Tibial artery (tissue), 4 donors: ENCODE data around the gene RAD51AP1.
A peak's percentile ranks its signal among the peaks of the same experiment; 100 is the strongest.

Source experiments
- DNase-seq, 2 donors: peaks; one replicate each; pipeline ENCODE4 v3.0.0-alpha.2; 2019
- H3K27ac ChIP-seq, 2 donors: fragments of 200-600 bp; sonication (generic) in 1 of 2; 1 replicate in 1 of 2; 2 replicates in 1 of 2; pipeline ENCODE4 v1.5.1; 2018 to 2019; ENCODE audit warnings: mild to moderate bottlenecking in 1 of 2
- H3K27me3 ChIP-seq, 2 donors: fragments of 200-600 bp; sonication (generic) in 1 of 2; one replicate each; pipeline versions ENCODE4 v1.5.1 to v1.6.0; 2016 to 2019
- H3K36me3 ChIP-seq, 3 donors: fragments of 200-600 bp; sonication (generic) in 2 of 3; one replicate each; pipeline ENCODE4 v1.5.1; 2016 to 2019; ENCODE audit warnings: mild to moderate bottlenecking in 2 of 3
- H3K4me1 ChIP-seq, 4 donors: fragments of 200-600 bp; sonication (generic) in 2 of 4; 1 replicate in 3 of 4; 2 replicates in 1 of 4; pipeline ENCODE4 v1.5.1; 2016 to 2019
- H3K4me3 ChIP-seq, 2 donors: fragments of 200-600 bp; sonication (generic) in 1 of 2; 1 replicate in 1 of 2; 2 replicates in 1 of 2; pipeline ENCODE4 v1.5.1; 2018 to 2019; ENCODE audit warnings: mild to moderate bottlenecking in 2 of 2
- H3K9me3 ChIP-seq, 3 donors: fragments of 200-600 bp; sonication (generic) in 1 of 3; one replicate each; pipeline ENCODE4 v1.5.1; 2016 to 2019
- intact Hi-C: fragments of 100-400 bp; cut with DNase I; formaldehyde crosslinking; loops from one replicate; pipeline ENCODE4 v1.15.0; 2023; ENCODE audit warnings: low total_unique reads
- TF ChIP-seq, protein P1 (sequence below), 2 experiments: fragments of 200-600 bp in 1 of 2; fragments of 450-650 bp in 1 of 2; IDR thresholded peaks; one replicate each; pipeline ENCODE4 v1.5.1; 2017 to 2019; ENCODE audit warnings: antibody characterized with exemption in 2 of 2, mild to moderate bottlenecking in 1 of 2, moderate library complexity in 1 of 2

The RAD51AP1 gene

DNA sequence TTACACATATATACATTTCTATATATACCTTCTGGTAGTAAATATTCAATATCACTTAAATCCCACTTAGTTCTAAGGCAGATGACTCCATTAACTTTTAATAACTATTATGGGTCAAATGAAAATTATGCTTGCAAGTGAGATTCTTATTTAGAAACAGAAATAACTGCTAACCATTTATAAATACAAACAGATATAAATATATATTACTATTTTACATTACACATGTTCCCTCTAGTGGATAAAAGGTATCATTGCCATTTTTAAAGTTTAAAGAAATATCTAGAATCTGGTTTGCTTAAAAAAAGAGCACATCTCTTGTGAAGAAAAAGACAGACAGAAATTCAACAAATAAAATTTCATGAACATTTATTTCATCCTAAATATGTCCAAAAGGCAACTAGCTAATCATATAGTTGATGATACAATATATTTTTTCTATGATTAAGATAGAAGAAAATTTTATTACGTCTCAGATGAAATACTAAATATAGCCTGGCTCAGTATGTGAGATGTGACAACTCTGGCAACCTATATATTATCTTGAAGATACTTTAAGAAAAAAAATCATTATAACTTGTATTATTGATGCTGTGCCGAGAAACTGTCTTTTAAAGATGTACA lies 11.7 kb upstream of the RAD51AP1 start:
- intact Hi-C loops: no loop called here
- TF ChIP-seq, protein P1, sequence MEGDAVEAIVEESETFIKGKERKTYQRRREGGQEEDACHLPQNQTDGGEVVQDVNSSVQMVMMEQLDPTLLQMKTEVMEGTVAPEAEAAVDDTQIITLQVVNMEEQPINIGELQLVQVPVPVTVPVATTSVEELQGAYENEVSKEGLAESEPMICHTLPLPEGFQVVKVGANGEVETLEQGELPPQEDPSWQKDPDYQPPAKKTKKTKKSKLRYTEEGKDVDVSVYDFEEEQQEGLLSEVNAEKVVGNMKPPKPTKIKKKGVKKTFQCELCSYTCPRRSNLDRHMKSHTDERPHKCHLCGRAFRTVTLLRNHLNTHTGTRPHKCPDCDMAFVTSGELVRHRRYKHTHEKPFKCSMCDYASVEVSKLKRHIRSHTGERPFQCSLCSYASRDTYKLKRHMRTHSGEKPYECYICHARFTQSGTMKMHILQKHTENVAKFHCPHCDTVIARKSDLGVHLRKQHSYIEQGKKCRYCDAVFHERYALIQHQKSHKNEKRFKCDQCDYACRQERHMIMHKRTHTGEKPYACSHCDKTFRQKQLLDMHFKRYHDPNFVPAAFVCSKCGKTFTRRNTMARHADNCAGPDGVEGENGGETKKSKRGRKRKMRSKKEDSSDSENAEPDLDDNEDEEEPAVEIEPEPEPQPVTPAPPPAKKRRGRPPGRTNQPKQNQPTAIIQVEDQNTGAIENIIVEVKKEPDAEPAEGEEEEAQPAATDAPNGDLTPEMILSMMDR (IDR thresholded peaks at IDR 0.05): peak; percentile 28 to 55
- peaks cover 6 to 75% (median 48%) of the 10 kb centered on the region in 3 donors for H3K36me3 ChIP-seq

DNA sequence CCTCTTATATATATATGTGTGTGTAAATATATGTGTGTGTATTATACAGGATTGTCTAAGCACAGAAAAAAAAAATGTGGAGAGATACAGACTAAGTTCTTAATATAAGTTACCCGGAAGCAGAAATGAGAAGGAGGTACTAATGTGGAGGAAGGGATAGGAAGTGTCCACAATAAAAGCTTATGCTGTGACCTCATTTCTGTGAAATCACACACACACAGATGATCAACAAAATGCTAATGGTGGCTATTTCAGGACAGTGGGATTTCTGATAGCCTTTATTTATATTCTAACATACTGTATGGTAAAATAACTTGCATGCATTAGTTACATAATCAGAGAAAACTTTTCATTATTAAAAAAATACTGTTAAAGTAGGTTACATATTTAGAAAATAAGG lies 8.5 kb upstream of the RAD51AP1 start:
- TF ChIP-seq, protein P1 (IDR thresholded peaks at IDR 0.05): no peak
- intact Hi-C loops: loop anchor here (10.0 kb wide), 2 partner anchors 115 to 225 kb away; partner anchors contain the start of genes AKAP3 and NDUFA9
- Histone ChIP-seq H3K27me3 (no peaks in the 10 kb centered on the region), H3K4me3 (no peak overlapping the region), H3K27ac (no peak overlapping the region), H3K9me3 (no peaks in the 10 kb centered on the region), H3K4me1 (no peaks in the 10 kb centered on the region), H3K36me3 (peaks cover 12 to 69% (median 42%) of the 10 kb centered on the region in 3 donors)
- DNase-seq: no peak

More for the DNA sequence above, 11.7 kb upstream of the RAD51AP1 start:
- H3K9me3 ChIP-seq: no peaks in the 10 kb centered on the region
- DNase-seq: no peak
- no peaks in the 10 kb centered on the region for H3K4me1 ChIP-seq
- H3K4me3 ChIP-seq: no peak overlapping the region
- H3K27me3 ChIP-seq: no peaks in the 10 kb centered on the region
- H3K27ac ChIP-seq: no peak overlapping the region

DNA sequence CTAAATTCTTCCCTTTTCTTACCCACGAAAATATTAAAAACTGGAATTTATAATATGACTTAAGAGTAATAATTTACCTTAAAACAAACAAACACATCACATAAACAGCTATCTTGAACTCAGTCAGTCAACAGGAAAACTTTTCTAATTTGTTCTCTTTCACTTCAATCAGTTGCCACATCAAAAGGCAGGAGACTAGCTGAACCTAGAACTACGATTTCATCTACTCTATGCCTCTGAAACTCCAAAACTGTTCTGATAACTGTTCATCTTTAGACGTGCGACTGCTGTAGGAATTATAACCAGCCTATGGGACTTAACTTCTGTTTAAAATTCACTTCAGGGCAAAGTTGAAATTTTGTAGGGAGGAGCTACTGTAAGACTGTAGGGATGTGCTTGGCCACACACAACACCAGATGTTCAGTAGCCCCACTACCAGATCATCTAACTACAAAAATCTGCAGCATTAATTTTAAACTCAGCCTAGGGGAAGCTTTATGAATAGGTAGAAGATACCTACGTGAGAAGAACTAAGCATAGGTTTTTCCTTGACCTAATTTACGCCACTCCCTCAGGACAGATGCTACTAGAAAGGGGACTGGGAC lies 7.6 kb upstream of the RAD51AP1 start:
- no peak overlapping the region for H3K27ac ChIP-seq
- H3K27me3 ChIP-seq: no peaks in the 10 kb centered on the region
- TF ChIP-seq, protein P1 (IDR thresholded peaks at IDR 0.05): no peak
- peaks cover 12 to 61% (median 36%) of the 10 kb centered on the region in 3 donors for H3K36me3 ChIP-seq
- no peak for DNase-seq
- H3K9me3 ChIP-seq: no peaks in the 10 kb centered on the region
- no peaks in the 10 kb centered on the region for H3K4me1 ChIP-seq
- H3K4me3 ChIP-seq: no peak overlapping the region
- intact Hi-C loops: loop anchor here (10.0 kb wide), 2 partner anchors 114 to 226 kb away; partner anchors contain the start of genes AKAP3 and NDUFA9

DNA sequence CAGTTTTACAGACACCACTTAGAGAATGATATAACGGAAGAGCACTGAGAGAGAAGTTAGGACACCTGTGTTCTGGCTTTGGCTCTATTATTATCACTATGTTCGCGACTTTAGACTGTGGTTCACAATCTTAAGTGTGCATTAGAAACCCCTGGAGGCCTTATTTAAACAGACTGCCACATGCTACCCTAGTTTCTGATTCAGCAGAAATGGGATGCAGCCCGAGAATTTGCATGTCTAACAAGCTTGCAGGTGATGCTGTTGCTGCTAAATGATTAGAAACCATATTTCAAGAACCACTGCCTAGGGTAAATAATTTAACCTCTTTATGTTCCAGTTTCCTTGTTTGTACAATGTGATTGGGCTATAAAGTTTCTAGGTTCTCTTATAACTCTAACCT lies 3.6 kb upstream of the RAD51AP1 start:
- peaks cover 0 to 17% (median 14%) of the 10 kb centered on the region in 4 donors for H3K4me1 ChIP-seq
- H3K27me3 ChIP-seq: no peaks in the 10 kb centered on the region
- no peaks in the 10 kb centered on the region for H3K9me3 ChIP-seq
- peaks cover 12 to 42% (median 34%) of the 10 kb centered on the region in 3 donors for H3K36me3 ChIP-seq
- no peak overlapping the region for H3K27ac ChIP-seq
- no peak overlapping the region for H3K4me3 ChIP-seq
- no peak for DNase-seq
- intact Hi-C loops: loop anchor here (10.0 kb wide), 2 partner anchors 110 to 230 kb away; partner anchors contain the start of genes AKAP3 and NDUFA9
- TF ChIP-seq, protein P1 (IDR thresholded peaks at IDR 0.05): no peak

DNA sequence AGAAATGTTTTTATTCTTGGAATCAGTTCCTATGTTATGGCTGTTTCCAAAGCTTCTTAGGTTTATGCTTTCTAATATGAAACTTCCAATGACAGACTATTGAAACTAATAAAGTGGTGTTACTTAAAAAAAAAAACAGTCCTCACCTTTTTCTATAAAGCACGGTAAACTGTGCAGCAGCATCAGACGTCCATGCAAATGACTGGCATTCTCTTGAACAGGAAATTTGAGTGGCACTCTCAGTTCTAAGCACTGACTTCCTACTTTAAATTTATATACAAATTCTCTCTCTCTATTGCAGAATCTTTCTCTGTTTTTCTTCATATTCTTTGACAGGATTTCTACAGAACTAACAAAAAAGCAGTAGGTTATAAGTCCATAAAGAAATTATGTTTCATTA lies 2.8 kb upstream of the RAD51AP1 start:
- intact Hi-C loops: loop anchor here (10.0 kb wide), 2 partner anchors 109 to 231 kb away; partner anchors contain the start of genes AKAP3 and NDUFA9
- Histone ChIP-seq H3K4me3 (no peak overlapping the region), H3K27me3 (no peaks in the 10 kb centered on the region), H3K9me3 (no peaks in the 10 kb centered on the region), H3K27ac (no peak overlapping the region), H3K4me1 (peaks cover 0 to 17% (median 14%) of the 10 kb centered on the region in 4 donors), H3K36me3 (peaks cover 12 to 36% (median 34%) of the 10 kb centered on the region in 3 donors)
- TF ChIP-seq, protein P1 (IDR thresholded peaks at IDR 0.05): no peak
- no peak for DNase-seq
